GM19193 (cell line): ENCODE data around the gene ZSCAN4.

Experiments
- POLR2A ChIP-seq: IDR thresholded peaks from 4 replicates; pipeline ENCODE4 v1.6.1; 2011; ENCODE audit not compliant: insufficient read depth, insufficient read length; ENCODE audit errors: extremely low read depth

ZSCAN4 gene, protein sequence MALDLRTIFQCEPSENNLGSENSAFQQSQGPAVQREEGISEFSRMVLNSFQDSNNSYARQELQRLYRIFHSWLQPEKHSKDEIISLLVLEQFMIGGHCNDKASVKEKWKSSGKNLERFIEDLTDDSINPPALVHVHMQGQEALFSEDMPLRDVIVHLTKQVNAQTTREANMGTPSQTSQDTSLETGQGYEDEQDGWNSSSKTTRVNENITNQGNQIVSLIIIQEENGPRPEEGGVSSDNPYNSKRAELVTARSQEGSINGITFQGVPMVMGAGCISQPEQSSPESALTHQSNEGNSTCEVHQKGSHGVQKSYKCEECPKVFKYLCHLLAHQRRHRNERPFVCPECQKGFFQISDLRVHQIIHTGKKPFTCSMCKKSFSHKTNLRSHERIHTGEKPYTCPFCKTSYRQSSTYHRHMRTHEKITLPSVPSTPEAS

DNA sequence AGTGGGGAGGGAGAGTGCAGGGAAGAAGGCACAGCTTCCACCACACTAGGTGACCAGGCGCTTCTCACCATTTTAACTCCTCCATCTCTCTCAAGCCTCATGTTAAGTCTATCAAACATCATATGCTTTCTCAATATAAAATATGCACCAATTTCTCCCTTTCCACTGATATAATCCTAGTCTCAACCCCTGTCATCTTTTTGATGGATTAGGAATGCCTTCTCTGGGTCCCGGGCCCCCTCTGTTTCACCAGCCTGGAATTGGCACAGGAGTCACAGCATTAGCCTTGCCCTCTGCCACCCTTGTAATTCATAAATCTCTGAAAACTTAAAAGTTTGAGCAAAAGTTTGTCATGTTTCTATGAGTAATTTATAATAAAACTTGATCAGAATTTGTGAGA, at the start of gene ZSCAN4:
ZSCAN4 (plus strand) TSS at position 301 of the 400 bp plus-strand sequence. CDS start 7,211 bp downstream, outside the sequence.
- no peak for TF ChIP-seq POLR2A

DNA sequence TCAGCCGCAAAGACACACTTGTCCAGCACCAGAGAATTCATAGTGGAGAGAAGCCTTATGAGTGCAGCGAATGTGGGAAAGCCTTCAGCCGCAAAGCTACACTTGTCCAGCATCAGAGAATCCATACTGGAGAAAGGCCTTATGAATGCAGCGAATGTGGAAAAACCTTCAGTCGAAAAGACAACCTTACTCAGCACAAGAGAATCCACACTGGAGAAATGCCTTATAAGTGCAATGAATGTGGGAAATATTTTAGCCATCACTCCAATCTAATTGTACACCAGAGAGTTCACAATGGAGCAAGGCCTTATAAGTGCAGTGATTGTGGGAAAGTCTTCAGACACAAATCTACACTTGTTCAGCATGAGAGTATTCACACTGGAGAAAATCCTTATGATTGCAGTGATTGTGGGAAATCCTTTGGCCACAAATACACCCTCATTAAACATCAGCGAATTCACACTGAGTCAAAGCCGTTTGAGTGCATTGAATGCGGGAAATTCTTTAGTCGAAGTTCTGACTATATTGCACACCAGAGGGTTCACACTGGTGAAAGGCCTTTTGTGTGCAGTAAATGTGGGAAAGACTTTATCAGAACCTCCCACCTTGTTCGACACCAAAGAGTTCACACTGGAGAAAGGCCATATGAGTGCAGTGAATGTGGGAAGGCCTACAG, 47.9 kb upstream of the ZSCAN4 start:
- TF ChIP-seq POLR2A = no peak

DNA sequence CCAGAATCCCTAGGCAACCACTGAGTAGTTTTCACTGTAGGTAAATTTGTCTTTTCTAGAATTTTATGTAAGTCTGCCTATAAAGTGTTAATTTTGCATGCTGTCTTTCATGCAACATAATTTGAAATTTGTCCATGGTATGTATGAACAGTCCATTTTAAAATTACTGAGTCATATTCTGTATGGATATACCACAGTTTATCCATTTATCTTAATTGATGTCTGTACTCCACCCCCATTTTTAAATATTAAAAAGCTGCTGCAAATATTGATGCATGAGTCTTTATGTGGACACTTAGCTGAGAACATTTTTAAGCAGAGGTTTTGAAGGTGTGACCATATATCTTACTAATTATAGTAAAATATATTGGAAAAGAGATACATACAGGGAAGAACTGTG, 45.6 kb upstream of the ZSCAN4 start:
- TF ChIP-seq POLR2A = no peak

- TF ChIP-seq POLR2A = peak; percentile 70
Measured at GRCh38 chr19:57632987-57633831, 35.5 kb upstream of the ZSCAN4 start, which contains the start of gene ZNF211. ZNF211 (plus strand) TSS chr19:57633168; CDS start chr19:57633347, 179 bp downstream.

- TF ChIP-seq POLR2A = no peak
Measured at GRCh38 chr19:57633832-57634131, 35.0 kb upstream of the ZSCAN4 start.

DNA sequence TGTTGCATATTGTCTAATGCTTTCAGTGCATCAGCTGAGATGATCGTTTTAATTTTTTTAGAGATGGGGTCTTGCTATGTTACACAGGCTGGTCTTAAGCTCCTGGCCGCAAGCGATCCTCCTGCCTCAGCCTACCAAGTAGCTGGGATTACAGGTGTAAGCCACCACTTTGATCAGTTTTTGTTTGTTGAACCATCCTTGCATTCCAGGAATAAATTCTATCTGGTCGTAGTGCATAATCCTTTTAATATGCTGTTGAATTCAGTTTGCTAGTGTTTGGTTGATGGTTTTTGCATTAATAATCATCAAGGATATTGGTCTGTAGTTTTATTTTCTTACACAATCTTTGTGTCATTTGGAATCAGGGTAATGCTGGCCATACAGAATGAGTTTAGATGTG, 31.4 kb upstream of the ZSCAN4 start:
- no peak for TF ChIP-seq POLR2A

GRCh38 chr19:57641715-57642234, 27.0 kb upstream of the ZSCAN4 start:
- TF ChIP-seq POLR2A = no peak

GRCh38 chr19:57642396-57643046, 26.2 kb upstream of the ZSCAN4 start:
- no peak for TF ChIP-seq POLR2A

- TF ChIP-seq POLR2A = no peak
Measured at GRCh38 chr19:57643734-57644133, 25.0 kb upstream of the ZSCAN4 start.

- no peak for TF ChIP-seq POLR2A
Measured at GRCh38 chr19:57648331-57649003, 20.3 kb upstream of the ZSCAN4 start.

DNA sequence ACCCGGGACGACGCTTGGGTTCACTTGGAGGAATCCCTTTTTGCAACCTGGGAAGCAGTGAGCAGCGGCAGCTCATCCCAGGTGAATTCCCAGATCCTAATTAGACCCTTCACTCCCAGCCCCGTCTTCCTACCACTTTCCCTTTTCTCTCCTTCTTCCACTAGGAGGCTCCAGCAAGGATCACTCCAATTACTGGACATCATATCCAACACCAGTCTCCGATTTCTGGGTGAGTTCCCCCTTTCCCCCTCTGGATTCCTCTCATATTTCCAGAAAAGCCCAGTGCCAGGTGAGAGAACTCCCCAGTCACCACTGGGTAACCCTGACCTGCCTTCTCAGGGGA, 17.1 kb upstream of the ZSCAN4 start:
- no peak for TF ChIP-seq POLR2A

GRCh38 chr19:57653689-57654088, 15.0 kb upstream of the ZSCAN4 start:
- TF ChIP-seq POLR2A = no peak

- no peak for TF ChIP-seq POLR2A
Measured at GRCh38 chr19:57655443-57655842, 13.3 kb upstream of the ZSCAN4 start.

- no peak for TF ChIP-seq POLR2A
Measured at GRCh38 chr19:57656346-57656745, 12.4 kb upstream of the ZSCAN4 start.
